ENCODE data around the gene ADAMTS17. TPM values are rescaled to one million over a fixed set of nuclear protein-coding genes. Genes with fewer than 3 reads are reported as not detected.
A peak's percentile ranks its signal among the peaks of the same experiment; 100 is the strongest.

The ADAMTS17 gene
- total and polyA plus RNA-seq, 4 experiments from 2014 or later: 2.1 to 6.2 (median 4.8) TPM

- Histone ChIP-seq H3K4me1 (ENCODE audit: insufficient read depth, low read length) (no peaks in the 10 kb centered on the region), H3K9me3 (ENCODE audit: control insufficient read depth in 1 of 2, low read length in 2 of 2) (no peaks in the 10 kb centered on the region), H3K4me3 (ENCODE audit: low read length in 2 of 2) (no peak overlapping the region), H3K27ac (ENCODE audit: low read depth, low read length) (no peak overlapping the region), H3K27me3 (ENCODE audit: insufficient read depth, low read length) (no peaks in the 10 kb centered on the region), H3K36me3 (ENCODE audit: insufficient read depth, low read length) (no peaks in the 10 kb centered on the region)
- Mint-ChIP-seq H3K9me3 (no peaks in the 10 kb centered on the region), H3K27me3 (no peaks in the 10 kb centered on the region), H3K4me1 (no peaks in the 10 kb centered on the region), H3K36me3 (peaks cover 5% of the 10 kb centered on the region in 2 donors), H3K4me3 (no peak overlapping the region), H3K27ac (peak overlapping the region in 1 of 7 donors; percentile 17)
- CTCF ChIA-PET (ENCODE audit: partially characterized antibody): no interaction called here
- no peak for DNase-seq
- intact Hi-C loops (cut with micrococcal nuclease): no loop called here
- POLR2A ChIA-PET (ENCODE audit: partially characterized antibody): no interaction called here
Observed at GRCh38 chr15:99969261-99969920, 372.4 kb downstream of the ADAMTS17 start.

- ChIA-PET POLR2A (ENCODE audit: partially characterized antibody) (no interaction called here), CTCF (ENCODE audit: partially characterized antibody) (no interaction called here)
- no peaks in the 10 kb centered on the region for H3K36me3 ChIP-seq (ENCODE audit: insufficient read depth, low read length)
- Mint-ChIP-seq H3K27me3 (no peaks in the 10 kb centered on the region), H3K4me3 (no peak overlapping the region), H3K27ac (no peak overlapping the region), H3K36me3 (peaks cover 0 to 1% of the 10 kb centered on the region in 2 donors), H3K4me1 (no peaks in the 10 kb centered on the region), H3K9me3 (peaks cover 0 to 2% (median 0%) of the 10 kb centered on the region in 8 donors)
- no peaks in the 10 kb centered on the region for H3K27me3 ChIP-seq (ENCODE audit: insufficient read depth, low read length)
- intact Hi-C loops (cut with micrococcal nuclease): no loop called here
- no peak overlapping the region for H3K27ac ChIP-seq (ENCODE audit: low read depth, low read length)
- H3K4me1 ChIP-seq (ENCODE audit: insufficient read depth, low read length): no peaks in the 10 kb centered on the region
- H3K9me3 ChIP-seq (ENCODE audit: control insufficient read depth in 1 of 2, low read length in 2 of 2): no peaks in the 10 kb centered on the region
- DNase-seq: no peak
- H3K4me3 ChIP-seq (ENCODE audit: low read length in 2 of 2): no peak overlapping the region
Observed at GRCh38 chr15:99967841-99968371, 373.9 kb downstream of the ADAMTS17 start.

- Histone ChIP-seq H3K4me1 (ENCODE audit: insufficient read depth, low read length) (no peaks in the 10 kb centered on the region), H3K27ac (ENCODE audit: low read depth, low read length) (no peak overlapping the region), H3K27me3 (ENCODE audit: insufficient read depth, low read length) (no peaks in the 10 kb centered on the region), H3K9me3 (ENCODE audit: control insufficient read depth in 1 of 2, low read length in 2 of 2) (no peaks in the 10 kb centered on the region), H3K4me3 (ENCODE audit: low read length in 2 of 2) (no peak overlapping the region), H3K36me3 (ENCODE audit: insufficient read depth, low read length) (no peaks in the 10 kb centered on the region)
- peaks cover 0 to 1% of the 10 kb centered on the region in 2 donors for H3K36me3 Mint-ChIP-seq
- intact Hi-C loops (cut with micrococcal nuclease): no loop called here
- H3K4me3 Mint-ChIP-seq: no peak overlapping the region
- no peak overlapping the region for H3K27ac Mint-ChIP-seq
- POLR2A ChIA-PET (ENCODE audit: partially characterized antibody): no interaction called here
- DNase-seq: no peak
- H3K27me3 Mint-ChIP-seq: no peaks in the 10 kb centered on the region
- CTCF ChIA-PET (ENCODE audit: partially characterized antibody): no interaction called here
- H3K9me3 Mint-ChIP-seq: peaks cover 0 to 2% (median 0%) of the 10 kb centered on the region in 8 donors
- peaks cover 0 to 1% (median 0%) of the 10 kb centered on the region in 4 donors for H3K4me1 Mint-ChIP-seq
Observed at GRCh38 chr15:99966815-99967214, 375.0 kb downstream of the ADAMTS17 start.

- Histone ChIP-seq H3K9me3 (ENCODE audit: control insufficient read depth in 1 of 2, low read length in 2 of 2) (no peaks in the 10 kb centered on the region), H3K4me3 (ENCODE audit: low read length in 2 of 2) (no peak overlapping the region), H3K27ac (ENCODE audit: low read depth, low read length) (no peak overlapping the region), H3K27me3 (ENCODE audit: insufficient read depth, low read length) (no peaks in the 10 kb centered on the region), H3K36me3 (ENCODE audit: insufficient read depth, low read length) (no peaks in the 10 kb centered on the region), H3K4me1 (ENCODE audit: insufficient read depth, low read length) (no peaks in the 10 kb centered on the region)
- POLR2A ChIA-PET (ENCODE audit: partially characterized antibody): no interaction called here
- CTCF ChIA-PET (ENCODE audit: partially characterized antibody): no interaction called here
- Mint-ChIP-seq H3K9me3 (peaks cover 0 to 2% (median 0%) of the 10 kb centered on the region in 8 donors), H3K27ac (no peak overlapping the region), H3K4me1 (peaks cover 0 to 1% (median 0%) of the 10 kb centered on the region in 4 donors), H3K4me3 (no peak overlapping the region), H3K36me3 (no peaks in the 10 kb centered on the region), H3K27me3 (peaks cover 2% of the 10 kb centered on the region in 2 donors)
- no peak for DNase-seq
- intact Hi-C loops (cut with micrococcal nuclease): no loop called here
Observed at GRCh38 chr15:99965376-99965775, 376.4 kb downstream of the ADAMTS17 start.

GRCh38 chr15:99963976-99964375 lies 377.8 kb downstream of the ADAMTS17 start:
- intact Hi-C loops (cut with micrococcal nuclease): no loop called here
- POLR2A ChIA-PET (ENCODE audit: partially characterized antibody): no interaction called here
- no peak overlapping the region for H3K27ac ChIP-seq (ENCODE audit: low read depth, low read length)
- no peaks in the 10 kb centered on the region for H3K27me3 ChIP-seq (ENCODE audit: insufficient read depth, low read length)
- no peaks in the 10 kb centered on the region for H3K9me3 ChIP-seq (ENCODE audit: control insufficient read depth in 1 of 2, low read length in 2 of 2)
- no peaks in the 10 kb centered on the region for H3K36me3 ChIP-seq (ENCODE audit: insufficient read depth, low read length)
- Mint-ChIP-seq H3K27ac (no peak overlapping the region), H3K36me3 (no peaks in the 10 kb centered on the region), H3K4me1 (peaks cover 0 to 1% (median 0%) of the 10 kb centered on the region in 4 donors), H3K4me3 (no peak overlapping the region), H3K27me3 (peaks cover 2 to 11% of the 10 kb centered on the region in 2 donors), H3K9me3 (peaks cover 0 to 2% (median 0%) of the 10 kb centered on the region in 8 donors)
- DNase-seq: no peak
- CTCF ChIA-PET (ENCODE audit: partially characterized antibody): interaction anchor here (1.4 kb wide), 1 partner anchor 386 kb away, joined by 3 read pairs; no protein-coding TSS in a partner anchor
- no peak overlapping the region for H3K4me3 ChIP-seq (ENCODE audit: low read length in 2 of 2)
- no peaks in the 10 kb centered on the region for H3K4me1 ChIP-seq (ENCODE audit: insufficient read depth, low read length)

GRCh38 chr15:99963096-99963825 lies 378.5 kb downstream of the ADAMTS17 start:
- Histone ChIP-seq H3K27me3 (ENCODE audit: insufficient read depth, low read length) (no peaks in the 10 kb centered on the region), H3K9me3 (ENCODE audit: control insufficient read depth in 1 of 2, low read length in 2 of 2) (no peaks in the 10 kb centered on the region), H3K4me1 (ENCODE audit: insufficient read depth, low read length) (peaks cover 2% of the 10 kb centered on the region), H3K36me3 (ENCODE audit: insufficient read depth, low read length) (no peaks in the 10 kb centered on the region), H3K4me3 (ENCODE audit: low read length in 2 of 2) (no peak overlapping the region), H3K27ac (ENCODE audit: low read depth, low read length) (no peak overlapping the region)
- Mint-ChIP-seq H3K9me3 (peaks cover 0 to 2% (median 0%) of the 10 kb centered on the region in 8 donors), H3K4me3 (no peak overlapping the region), H3K36me3 (no peaks in the 10 kb centered on the region), H3K27ac (no peak overlapping the region), H3K4me1 (peaks cover 2 to 3% (median 3%) of the 10 kb centered on the region in 4 donors), H3K27me3 (peaks cover 2 to 14% of the 10 kb centered on the region in 2 donors)
- CTCF ChIA-PET (ENCODE audit: partially characterized antibody): interaction anchor here (1.4 kb wide), 1 partner anchor 386 kb away, joined by 3 read pairs; no protein-coding TSS in a partner anchor
- POLR2A ChIA-PET (ENCODE audit: partially characterized antibody): no interaction called here
- DNase-seq: no peak
- intact Hi-C loops (cut with micrococcal nuclease): no loop called here

- Mint-ChIP-seq H3K27me3 (peaks cover 2 to 18% of the 10 kb centered on the region in 2 donors), H3K4me1 (peaks cover 6 to 7% (median 6%) of the 10 kb centered on the region in 4 donors), H3K36me3 (no peaks in the 10 kb centered on the region), H3K4me3 (peak overlapping the region in 1 of 8 donors; percentile 30), H3K27ac (no peak overlapping the region), H3K9me3 (peaks cover 0 to 2% (median 0%) of the 10 kb centered on the region in 8 donors)
- Histone ChIP-seq H3K27me3 (ENCODE audit: insufficient read depth, low read length) (no peaks in the 10 kb centered on the region), H3K27ac (ENCODE audit: low read depth, low read length) (no peak overlapping the region), H3K4me1 (ENCODE audit: insufficient read depth, low read length) (peaks cover 5% of the 10 kb centered on the region), H3K36me3 (ENCODE audit: insufficient read depth, low read length) (no peaks in the 10 kb centered on the region), H3K4me3 (ENCODE audit: low read length in 2 of 2) (no peak overlapping the region), H3K9me3 (ENCODE audit: control insufficient read depth in 1 of 2, low read length in 2 of 2) (no peaks in the 10 kb centered on the region)
- no peak for DNase-seq
- intact Hi-C loops (cut with micrococcal nuclease): no loop called here
- CTCF ChIA-PET (ENCODE audit: partially characterized antibody): interaction anchor here (1.7 kb wide), 1 partner anchor 377 kb away, joined by 11 read pairs; no protein-coding TSS in a partner anchor
- POLR2A ChIA-PET (ENCODE audit: partially characterized antibody): no interaction called here
Observed at GRCh38 chr15:99962006-99962561, 379.7 kb downstream of the ADAMTS17 start.

All from CD4-positive, alpha-beta memory T cell (primary cell).